H1 (cell line): ENCODE measurements around the gene BCL7B. TPM values are rescaled to one million over a fixed set of nuclear protein-coding genes. Genes with fewer than 3 reads are reported as not detected.

Experiments used
- CREB1 ChIP-seq: IDR thresholded peaks from 2 replicates; pipeline ENCODE4 v1.6.1; 2012; ENCODE audit warnings: inconsistent platforms
- CTBP2 ChIP-seq: IDR thresholded peaks from 2 replicates; pipeline ENCODE4 v1.7.0; 2011; ENCODE audit warnings: borderline replicate concordance, mild to moderate bottlenecking, moderate library complexity, mixed read lengths, low read length; ENCODE audit not compliant: insufficient read depth, insufficient read length
- EZH2 ChIP-seq: fragments of 200-600 bp; sonication (generic); IDR thresholded peaks from 2 replicates; pipeline ENCODE4 v1.7.1; 2012; ENCODE audit warnings: low read depth, mild to moderate bottlenecking, moderate library complexity, low read length, inconsistent platforms; ENCODE audit not compliant: severe bottlenecking
- RBBP5 ChIP-seq: IDR thresholded peaks from 2 replicates; pipeline ENCODE4 v1.7.1; 2012; ENCODE audit warnings: low read depth, mild to moderate bottlenecking, inconsistent platforms, low read length, moderate library complexity, borderline replicate concordance
- RXRA ChIP-seq: IDR thresholded peaks from 2 replicates; pipeline ENCODE4 v1.6.1; 2011; ENCODE audit warnings: low read depth, mild to moderate bottlenecking, low read length, moderate library complexity; ENCODE audit not compliant: insufficient read depth
- SIN3A ChIP-seq, 2 experiments: IDR thresholded peaks in 1 of 2; conservative IDR thresholded peaks in 1 of 2; 2 replicates each; pipeline ENCODE4 v1.6.1; 2011 to 2012; ENCODE audit warnings: low read length in 2 of 2, improper control_type of control experiment in 1 of 2, low read depth in 1 of 2, mild to moderate bottlenecking in 1 of 2
- SIRT6 ChIP-seq: IDR thresholded peaks from one replicate; pipeline ENCODE4 v1.7.1; 2012; ENCODE audit warnings: low read length, inconsistent platforms
- SP2 ChIP-seq: IDR thresholded peaks from 2 replicates; pipeline ENCODE4 v1.6.1; 2012; ENCODE audit warnings: mild to moderate bottlenecking, low read length, inconsistent platforms
- SRF ChIP-seq: IDR thresholded peaks from 2 replicates; pipeline ENCODE4 v1.6.1; 2011; ENCODE audit warnings: mild to moderate bottlenecking, low read depth, low read length, moderate library complexity
- TCF12 ChIP-seq: IDR thresholded peaks from 2 replicates; pipeline ENCODE4 v1.6.1; 2011; ENCODE audit warnings: low read depth, mild to moderate bottlenecking, low read length
- polyA plus RNA-seq, 7 experiments: library from polyadenylated mRNA; depleted of rRNA in 3 of 7; stranded (reverse) in 5 of 7; unstranded in 2 of 7; fragments of >200 nt in 5 of 7; fragments of 200-250 nt in 2 of 7; gene quantifications; 1 replicate in 5 of 7; 2 replicates in 1 of 7; 4 replicates in 1 of 7; pipeline versions ENCODE4 v1.2.1 to v1.2.3, GENCODE V29; 2011 to 2013; ENCODE audit warnings: missing spikeins in 2 of 7, mixed read lengths in 2 of 7
- total RNA-seq: library from RNA; stranded (reverse); fragmentation: NEBNext Ultra II Directional; extraction: Animal tissue kit (Norgen Biotek cat#: 25700); gene quantifications from 2 replicates; pipeline ENCODE4 v1.2.1, GENCODE V29; 2021
- TF ChIP-seq, protein P1 (sequence below): fragments of 300-600 bp; sonication (generic); IDR thresholded peaks from 2 replicates; pipeline ENCODE4 v1.7.1; 2012; ENCODE audit warnings: low read length, moderate library complexity, mild to moderate bottlenecking, inconsistent platforms; ENCODE audit not compliant: insufficient replicate concordance

The BCL7B gene
- total and polyA plus RNA-seq, 2 of the 8 experiments (the other 6 are each of a cell fraction or from before 2014, with no cell fraction given): 24.9 to 44.6 TPM

DNA sequence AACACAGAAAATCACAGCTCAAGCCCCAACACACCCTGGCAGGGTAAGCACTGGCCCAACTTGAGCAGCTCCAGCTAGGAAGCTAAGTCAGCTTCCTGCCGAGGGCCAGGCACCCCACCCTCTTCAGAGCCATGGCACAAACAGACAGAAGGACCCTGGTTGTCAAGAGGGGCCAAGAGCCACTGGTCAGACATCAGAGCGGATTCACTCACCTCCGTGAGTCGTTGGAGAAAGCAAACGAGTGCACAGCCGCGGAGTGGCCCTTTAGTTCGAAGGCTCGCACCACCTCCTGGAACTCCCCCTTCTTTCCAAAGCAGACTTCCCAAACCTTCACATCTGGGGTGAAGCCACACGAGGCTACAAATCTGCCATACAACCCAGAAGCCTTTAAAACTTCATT lies 13.5 kb upstream of the BCL7B start (continued):
- TF ChIP-seq EZH2 (no peak), RBBP5 (no peak), SIRT6 (no peak), CTBP2 (no peak), SRF (no peak), CREB1 (no peak), SP2 (no peak), SIN3A (conservative IDR thresholded peaks at IDR 0.05 in 1 of 2, IDR thresholded peaks at IDR 0.05 in 1 of 2; ENCODE audit: low read depth in 1 of 2, low read length in 2 of 2) (no peak), TCF12 (no peak), RXRA (no peak)
- TF ChIP-seq, protein P1, sequence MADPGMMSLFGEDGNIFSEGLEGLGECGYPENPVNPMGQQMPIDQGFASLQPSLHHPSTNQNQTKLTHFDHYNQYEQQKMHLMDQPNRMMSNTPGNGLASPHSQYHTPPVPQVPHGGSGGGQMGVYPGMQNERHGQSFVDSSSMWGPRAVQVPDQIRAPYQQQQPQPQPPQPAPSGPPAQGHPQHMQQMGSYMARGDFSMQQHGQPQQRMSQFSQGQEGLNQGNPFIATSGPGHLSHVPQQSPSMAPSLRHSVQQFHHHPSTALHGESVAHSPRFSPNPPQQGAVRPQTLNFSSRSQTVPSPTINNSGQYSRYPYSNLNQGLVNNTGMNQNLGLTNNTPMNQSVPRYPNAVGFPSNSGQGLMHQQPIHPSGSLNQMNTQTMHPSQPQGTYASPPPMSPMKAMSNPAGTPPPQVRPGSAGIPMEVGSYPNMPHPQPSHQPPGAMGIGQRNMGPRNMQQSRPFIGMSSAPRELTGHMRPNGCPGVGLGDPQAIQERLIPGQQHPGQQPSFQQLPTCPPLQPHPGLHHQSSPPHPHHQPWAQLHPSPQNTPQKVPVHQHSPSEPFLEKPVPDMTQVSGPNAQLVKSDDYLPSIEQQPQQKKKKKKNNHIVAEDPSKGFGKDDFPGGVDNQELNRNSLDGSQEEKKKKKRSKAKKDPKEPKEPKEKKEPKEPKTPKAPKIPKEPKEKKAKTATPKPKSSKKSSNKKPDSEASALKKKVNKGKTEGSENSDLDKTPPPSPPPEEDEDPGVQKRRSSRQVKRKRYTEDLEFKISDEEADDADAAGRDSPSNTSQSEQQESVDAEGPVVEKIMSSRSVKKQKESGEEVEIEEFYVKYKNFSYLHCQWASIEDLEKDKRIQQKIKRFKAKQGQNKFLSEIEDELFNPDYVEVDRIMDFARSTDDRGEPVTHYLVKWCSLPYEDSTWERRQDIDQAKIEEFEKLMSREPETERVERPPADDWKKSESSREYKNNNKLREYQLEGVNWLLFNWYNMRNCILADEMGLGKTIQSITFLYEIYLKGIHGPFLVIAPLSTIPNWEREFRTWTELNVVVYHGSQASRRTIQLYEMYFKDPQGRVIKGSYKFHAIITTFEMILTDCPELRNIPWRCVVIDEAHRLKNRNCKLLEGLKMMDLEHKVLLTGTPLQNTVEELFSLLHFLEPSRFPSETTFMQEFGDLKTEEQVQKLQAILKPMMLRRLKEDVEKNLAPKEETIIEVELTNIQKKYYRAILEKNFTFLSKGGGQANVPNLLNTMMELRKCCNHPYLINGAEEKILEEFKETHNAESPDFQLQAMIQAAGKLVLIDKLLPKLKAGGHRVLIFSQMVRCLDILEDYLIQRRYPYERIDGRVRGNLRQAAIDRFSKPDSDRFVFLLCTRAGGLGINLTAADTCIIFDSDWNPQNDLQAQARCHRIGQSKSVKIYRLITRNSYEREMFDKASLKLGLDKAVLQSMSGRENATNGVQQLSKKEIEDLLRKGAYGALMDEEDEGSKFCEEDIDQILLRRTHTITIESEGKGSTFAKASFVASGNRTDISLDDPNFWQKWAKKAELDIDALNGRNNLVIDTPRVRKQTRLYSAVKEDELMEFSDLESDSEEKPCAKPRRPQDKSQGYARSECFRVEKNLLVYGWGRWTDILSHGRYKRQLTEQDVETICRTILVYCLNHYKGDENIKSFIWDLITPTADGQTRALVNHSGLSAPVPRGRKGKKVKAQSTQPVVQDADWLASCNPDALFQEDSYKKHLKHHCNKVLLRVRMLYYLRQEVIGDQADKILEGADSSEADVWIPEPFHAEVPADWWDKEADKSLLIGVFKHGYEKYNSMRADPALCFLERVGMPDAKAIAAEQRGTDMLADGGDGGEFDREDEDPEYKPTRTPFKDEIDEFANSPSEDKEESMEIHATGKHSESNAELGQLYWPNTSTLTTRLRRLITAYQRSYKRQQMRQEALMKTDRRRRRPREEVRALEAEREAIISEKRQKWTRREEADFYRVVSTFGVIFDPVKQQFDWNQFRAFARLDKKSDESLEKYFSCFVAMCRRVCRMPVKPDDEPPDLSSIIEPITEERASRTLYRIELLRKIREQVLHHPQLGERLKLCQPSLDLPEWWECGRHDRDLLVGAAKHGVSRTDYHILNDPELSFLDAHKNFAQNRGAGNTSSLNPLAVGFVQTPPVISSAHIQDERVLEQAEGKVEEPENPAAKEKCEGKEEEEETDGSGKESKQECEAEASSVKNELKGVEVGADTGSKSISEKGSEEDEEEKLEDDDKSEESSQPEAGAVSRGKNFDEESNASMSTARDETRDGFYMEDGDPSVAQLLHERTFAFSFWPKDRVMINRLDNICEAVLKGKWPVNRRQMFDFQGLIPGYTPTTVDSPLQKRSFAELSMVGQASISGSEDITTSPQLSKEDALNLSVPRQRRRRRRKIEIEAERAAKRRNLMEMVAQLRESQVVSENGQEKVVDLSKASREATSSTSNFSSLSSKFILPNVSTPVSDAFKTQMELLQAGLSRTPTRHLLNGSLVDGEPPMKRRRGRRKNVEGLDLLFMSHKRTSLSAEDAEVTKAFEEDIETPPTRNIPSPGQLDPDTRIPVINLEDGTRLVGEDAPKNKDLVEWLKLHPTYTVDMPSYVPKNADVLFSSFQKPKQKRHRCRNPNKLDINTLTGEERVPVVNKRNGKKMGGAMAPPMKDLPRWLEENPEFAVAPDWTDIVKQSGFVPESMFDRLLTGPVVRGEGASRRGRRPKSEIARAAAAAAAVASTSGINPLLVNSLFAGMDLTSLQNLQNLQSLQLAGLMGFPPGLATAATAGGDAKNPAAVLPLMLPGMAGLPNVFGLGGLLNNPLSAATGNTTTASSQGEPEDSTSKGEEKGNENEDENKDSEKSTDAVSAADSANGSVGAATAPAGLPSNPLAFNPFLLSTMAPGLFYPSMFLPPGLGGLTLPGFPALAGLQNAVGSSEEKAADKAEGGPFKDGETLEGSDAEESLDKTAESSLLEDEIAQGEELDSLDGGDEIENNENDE: no peak
- TF ChIP-seq, all 59 proteins: peak for 0
